Activated naive CD4-positive, alpha-beta T cell treated with anti-CD3 and anti-CD28 coated beads, Interleukin-2, amount 50 U/mL, for 16 hours (primary cell): ENCODE measurements around the gene ANKRD52.
"Not testable (repeated sequence)": the region's sequence is repeated elsewhere in the genome, so short reads cannot be mapped to it uniquely, and the experiment has no call there.

ENCODE experiments used
- DNase-seq: peaks from one replicate; pipeline ENCODE4 v3.0.0-alpha.2; 2020

Gene ANKRD52

GRCh38 chr12:56204275-56204674, 53.9 kb downstream of the ANKRD52 start:
- DNase-seq: no peak

GRCh38 chr12:56202838-56203237, 55.3 kb downstream of the ANKRD52 start:
- DNase-seq: no peak

- DNase-seq: no peak
Measured at GRCh38 chr12:56202366-56202765, 55.8 kb downstream of the ANKRD52 start.

- DNase-seq: no peak
Measured at GRCh38 chr12:56198836-56199235, 59.3 kb downstream of the ANKRD52 start.

- DNase-seq: no peak
Measured at GRCh38 chr12:56197921-56198635, 60.1 kb downstream of the ANKRD52 start.

- not testable (repeated sequence) for DNase-seq
Measured at GRCh38 chr12:56196818-56197550, 61.2 kb downstream of the ANKRD52 start.

GRCh38 chr12:56193025-56193578, 65.1 kb downstream of the ANKRD52 start:
- peak; percentile 76 for DNase-seq

GRCh38 chr12:56192582-56192981, 65.6 kb downstream of the ANKRD52 start:
- no peak for DNase-seq

GRCh38 chr12:56190695-56191155, 67.5 kb downstream of the ANKRD52 start:
- no peak for DNase-seq

- DNase-seq: peak; percentile 83
Measured at GRCh38 chr12:56189918-56190694, 68.1 kb downstream of the ANKRD52 start.

- DNase-seq: peak; percentile 85
Measured at GRCh38 chr12:56189099-56189917, 68.9 kb downstream of the ANKRD52 start, which contains the start of gene SMARCC2. Gene SMARCC2 (minus strand): TSS chr12:56189483. CDS start chr12:56189461, 22 bp downstream.

- DNase-seq: no peak
Measured at GRCh38 chr12:56188778-56189098, 69.4 kb downstream of the ANKRD52 start.

GRCh38 chr12:56188131-56188777, 69.9 kb downstream of the ANKRD52 start:
- DNase-seq: no peak
